Endothelial cell of umbilical vein (primary cell): ENCODE data around the gene TBX20. TPM values are rescaled to one million over a fixed set of nuclear protein-coding genes. Genes with fewer than 3 reads are reported as not detected.
"Not testable (repeated sequence)": the region's sequence is repeated elsewhere in the genome, so short reads cannot be mapped to it uniquely, and the experiment has no call there.

Experiments used
- BruUV-seq: library from RNA; stranded (reverse); fragments of 400-500 nt; replicated peaks from 2 replicates; lab custom pipeline; 2021; lab: Mats Ljungman, UMichigan
- CTCF ChIA-PET: fragments of 300-600, 350-600 bp; sonication (Branson Sonifier 250); formaldehyde crosslinking; loops from one replicate; lab custom pipeline; 2021; ENCODE audit warnings: antibody characterized with exemption, inconsistent platforms; lab: Charles Lee
- POLR2A ChIA-PET: fragments of 300-600, 350-600 bp; sonication (Branson Sonifier 250); formaldehyde crosslinking; loops from one replicate; lab custom pipeline; 2021; ENCODE audit warnings: antibody characterized with exemption, inconsistent platforms; lab: Charles Lee
- DNase-seq: peaks from one replicate; pipeline ENCODE4 v3.0.0-alpha.2; 2011; ENCODE audit warnings: low read depth, low spot score
- FAIRE-seq: peaks from 2 replicates; lab custom pipeline; 2011; peaks lifted over from hg19 to GRCh38; lab: Jason Lieb, UNC
- H2AFZ ChIP-seq: 2 replicates; pipeline ENCODE4 v1.6.0; 2012; ENCODE audit warnings: low read depth, low read length, control low read depth, inconsistent platforms
- H3K27ac ChIP-seq: 2 replicates; pipeline ENCODE4 v1.5.1; 2011; ENCODE audit warnings: low read depth, mild to moderate bottlenecking, control low read depth, low read length, moderate library complexity; ENCODE audit not compliant: insufficient read depth
- H3K27me3 ChIP-seq, 2 experiments: 2 replicates each; pipeline versions ENCODE4 v1.6.0 to v1.6.1; 2011; ENCODE audit warnings: low read length in 2 of 2, mixed read lengths in 1 of 2; ENCODE audit not compliant: control insufficient read depth in 2 of 2, insufficient read depth in 2 of 2
- H3K36me3 ChIP-seq, 2 experiments: 2 replicates in 1 of 2; 3 replicates in 1 of 2; pipeline ENCODE4 v1.5.1; 2011; ENCODE audit warnings: low read length in 2 of 2, mild to moderate bottlenecking in 1 of 2, moderate library complexity in 1 of 2; ENCODE audit not compliant: control insufficient read depth in 2 of 2, insufficient read depth in 2 of 2; ENCODE audit errors: extremely low read depth in 1 of 2
- H3K4me1 ChIP-seq: 3 replicates; pipeline ENCODE4 v1.5.1; 2011; ENCODE audit warnings: mild to moderate bottlenecking, low read length; ENCODE audit not compliant: control insufficient read depth, insufficient read depth; ENCODE audit errors: extremely low read depth
- H3K4me2 ChIP-seq: 2 replicates; pipeline ENCODE4 v1.6.1; 2011; ENCODE audit warnings: low read length, control low read depth, mixed read lengths; ENCODE audit not compliant: insufficient read depth
- H3K4me3 ChIP-seq, 3 experiments: fragments of 200-600 bp in 1 of 3; sonication (generic), shearing (Covaris generic) in 1 of 3; replicated peaks in 1 of 3; 2 replicates each; pipeline ENCODE4 v1.5.1; 2011 to 2016; ENCODE audit warnings: control low read depth in 3 of 3, low read length in 3 of 3, mild to moderate bottlenecking in 2 of 3, inconsistent platforms in 1 of 3, low read depth in 1 of 3, moderate library complexity in 1 of 3; ENCODE audit not compliant: insufficient read depth in 1 of 3
- H3K79me2 ChIP-seq: 2 replicates; pipeline ENCODE4 v1.6.0; 2012; ENCODE audit warnings: low read length, inconsistent platforms; ENCODE audit not compliant: control insufficient read depth, insufficient read depth
- H3K9ac ChIP-seq: replicated peaks from 2 replicates; pipeline ENCODE3; 2011; ENCODE audit warnings: low read length, control low read depth; ENCODE audit not compliant: insufficient read depth; ENCODE audit errors: extremely low read depth
- H3K9me1 ChIP-seq: replicated peaks from 3 replicates; pipeline ENCODE4 v1.6.0; 2011; ENCODE audit warnings: mild to moderate bottlenecking, low read length; ENCODE audit not compliant: control insufficient read depth, insufficient read depth; ENCODE audit errors: extremely low read depth
- H3K9me3 ChIP-seq: replicated peaks from 2 replicates; pipeline ENCODE4 v1.5.1; 2012; ENCODE audit warnings: low read length, inconsistent platforms; ENCODE audit not compliant: control insufficient read depth, insufficient read depth
- H4K20me1 ChIP-seq: replicated peaks from 2 replicates; pipeline ENCODE3; 2011; ENCODE audit warnings: mild to moderate bottlenecking, low read length; ENCODE audit not compliant: control insufficient read depth, insufficient read depth; ENCODE audit errors: extremely low read depth
- EZH2 ChIP-seq: IDR thresholded peaks from 2 replicates; pipeline ENCODE4 v1.6.1; 2012; ENCODE audit warnings: borderline replicate concordance, low read depth, mild to moderate bottlenecking, moderate library complexity, low read length, inconsistent platforms; ENCODE audit not compliant: severe bottlenecking
- FOS ChIP-seq: IDR thresholded peaks from 2 replicates; pipeline ENCODE4 v1.6.1; 2011; ENCODE audit warnings: mild to moderate bottlenecking, low read length, moderate library complexity, borderline replicate concordance; ENCODE audit not compliant: insufficient read depth
- GATA2 ChIP-seq: IDR thresholded peaks from 2 replicates; pipeline ENCODE4 v1.7.0; 2011; ENCODE audit warnings: low read depth, mild to moderate bottlenecking, moderate library complexity, mixed read lengths, low read length; ENCODE audit not compliant: insufficient read length, insufficient read depth
- JUN ChIP-seq: IDR thresholded peaks from 2 replicates; pipeline ENCODE4 v1.6.1; 2011; ENCODE audit warnings: borderline replicate concordance, low read depth; ENCODE audit not compliant: insufficient read length, insufficient read depth
- MAX ChIP-seq: IDR thresholded peaks from 2 replicates; pipeline ENCODE4 v1.6.1; 2011; ENCODE audit not compliant: insufficient read depth, insufficient read length
- MYC ChIP-seq: IDR thresholded peaks from one replicate; pipeline ENCODE4 v1.6.1; 2011; ENCODE audit warnings: mild to moderate bottlenecking, low read depth, low read length
- POLR2A ChIP-seq: IDR thresholded peaks from 2 replicates; pipeline ENCODE4 v1.6.1; 2012; ENCODE audit warnings: low read depth, mild to moderate bottlenecking, control low read depth, low read length
- POLR2AphosphoS5 ChIP-seq: IDR thresholded peaks from 2 replicates; pipeline ENCODE4 v1.6.1; 2012; ENCODE audit warnings: low read depth, mild to moderate bottlenecking, control low read depth, low read length, moderate library complexity; ENCODE audit not compliant: insufficient read depth
- dilution Hi-C: fragments of 300-500 bp; cut with MboI; formaldehyde crosslinking; loops from one replicate; pipeline ENCODE4 v1.15.0; 2019; ENCODE audit warnings: low sequenced_read_pairs; ENCODE audit not compliant: extremely low pct_ligation_motif_present
- intact Hi-C: fragments of 100-400 bp; cut with micrococcal nuclease; formaldehyde crosslinking; loops from one replicate; pipeline ENCODE4 v1.10.0; 2022
- polyA plus RNA-seq, 4 experiments: library from polyadenylated mRNA; depleted of rRNA in 3 of 4; stranded (reverse) in 3 of 4; unstranded in 1 of 4; fragments of >200 nt; gene quantifications; 2 replicates each; pipeline versions ENCODE4 v1.2.1 to v1.2.3, GENCODE V29; 2011 to 2012; ENCODE audit warnings: missing spikeins in 1 of 4
- total RNA-seq: library from RNA; stranded (reverse); gene quantifications from 2 replicates; pipeline ENCODE4 v1.2.3, GENCODE V29; 2021
- TF ChIP-seq, protein P1 (sequence below), 2 donors: IDR thresholded peaks; 1 replicate in 1 of 2; 2 replicates in 1 of 2; pipeline ENCODE4 v1.5.1; 2011; ENCODE audit warnings: low read length in 2 of 2, mild to moderate bottlenecking in 2 of 2, moderate library complexity in 2 of 2, control low read depth in 1 of 2, inconsistent platforms in 1 of 2, low read depth in 1 of 2; ENCODE audit not compliant: insufficient read depth in 1 of 2; ENCODE audit errors: extremely low read depth in 1 of 2

TBX20 gene
- total and polyA plus RNA-seq, 2 donors (not counting 3 experiments of a cell fraction or from before 2014, with no cell fraction given): not detected

DNA sequence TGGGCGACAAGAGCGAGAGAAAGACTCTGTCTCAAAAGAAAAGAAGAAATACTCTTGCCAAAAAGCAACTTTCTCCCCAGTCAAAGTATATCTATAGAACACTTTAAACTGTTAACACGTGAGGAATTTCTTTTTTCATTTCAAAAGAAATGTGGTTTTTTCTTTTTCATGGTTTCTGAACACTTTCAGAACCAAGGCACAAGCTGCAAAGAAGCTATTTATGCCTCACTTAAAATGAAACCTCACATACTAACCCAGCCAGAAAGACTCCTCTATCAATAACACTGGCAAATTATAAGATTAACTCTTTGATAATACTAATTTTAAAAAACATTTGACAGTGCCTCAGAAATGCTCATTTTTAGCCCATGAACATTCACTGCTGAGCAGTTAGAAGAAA is 20.9 kb downstream of the TBX20 start:
- no peak for FAIRE-seq
- Histone ChIP-seq H3K27me3 (no peaks in the 10 kb centered on the region), H3K36me3 (no peaks in the 10 kb centered on the region), H3K4me3 (no peak overlapping the region), H3K27ac (no peak overlapping the region), H3K9me1 (no peaks in the 10 kb centered on the region), H4K20me1 (no peaks in the 10 kb centered on the region), H3K9me3 (no peaks in the 10 kb centered on the region), H3K4me2 (no peak overlapping the region), H3K79me2 (no peaks in the 10 kb centered on the region), H3K9ac (no peak overlapping the region), H3K4me1 (no peaks in the 10 kb centered on the region), H2AFZ (no peak overlapping the region)
- no peak for TF ChIP-seq FOS
- no peak for TF ChIP-seq MYC
- no peak for TF ChIP-seq EZH2
- TF ChIP-seq GATA2: no peak
- TF ChIP-seq MAX: no peak
- no peak for TF ChIP-seq POLR2A
- TF ChIP-seq, protein P1, sequence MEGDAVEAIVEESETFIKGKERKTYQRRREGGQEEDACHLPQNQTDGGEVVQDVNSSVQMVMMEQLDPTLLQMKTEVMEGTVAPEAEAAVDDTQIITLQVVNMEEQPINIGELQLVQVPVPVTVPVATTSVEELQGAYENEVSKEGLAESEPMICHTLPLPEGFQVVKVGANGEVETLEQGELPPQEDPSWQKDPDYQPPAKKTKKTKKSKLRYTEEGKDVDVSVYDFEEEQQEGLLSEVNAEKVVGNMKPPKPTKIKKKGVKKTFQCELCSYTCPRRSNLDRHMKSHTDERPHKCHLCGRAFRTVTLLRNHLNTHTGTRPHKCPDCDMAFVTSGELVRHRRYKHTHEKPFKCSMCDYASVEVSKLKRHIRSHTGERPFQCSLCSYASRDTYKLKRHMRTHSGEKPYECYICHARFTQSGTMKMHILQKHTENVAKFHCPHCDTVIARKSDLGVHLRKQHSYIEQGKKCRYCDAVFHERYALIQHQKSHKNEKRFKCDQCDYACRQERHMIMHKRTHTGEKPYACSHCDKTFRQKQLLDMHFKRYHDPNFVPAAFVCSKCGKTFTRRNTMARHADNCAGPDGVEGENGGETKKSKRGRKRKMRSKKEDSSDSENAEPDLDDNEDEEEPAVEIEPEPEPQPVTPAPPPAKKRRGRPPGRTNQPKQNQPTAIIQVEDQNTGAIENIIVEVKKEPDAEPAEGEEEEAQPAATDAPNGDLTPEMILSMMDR (IDR thresholded peaks at IDR 0.05; ENCODE audit: extremely low read depth in 1 of 2, insufficient read depth in 1 of 2, low read depth in 1 of 2, low read length in 2 of 2): no peak
- no peak for TF ChIP-seq JUN
- no peak for TF ChIP-seq POLR2AphosphoS5
- ChIA-PET CTCF (no interaction called here), POLR2A (no interaction called here)
- intact Hi-C loops: no loop called here
- no TSS peak for BruUV-seq
- dilution Hi-C loops: no loop called here
- DNase-seq: no peak

DNA sequence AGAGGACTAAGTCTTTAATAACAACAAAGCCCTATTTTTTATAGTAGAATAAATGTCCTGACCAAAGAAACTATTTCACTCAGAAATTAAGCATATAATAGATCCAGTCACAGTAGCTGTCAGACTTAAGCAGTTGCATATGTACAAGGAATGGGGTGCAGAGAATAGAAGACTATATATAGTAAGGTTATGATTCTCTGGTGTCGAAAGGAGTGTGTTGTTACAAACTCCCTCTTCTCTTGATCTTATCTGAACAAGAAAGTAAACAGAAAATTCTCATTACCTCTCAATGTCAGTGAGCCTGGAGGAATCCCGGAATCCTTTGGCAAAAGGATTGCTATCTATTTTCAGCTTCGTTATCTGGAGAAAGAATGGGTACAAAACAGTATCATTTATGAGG is 22.7 kb downstream of the TBX20 start:
- POLR2A ChIA-PET, H3K27ac ChIP-seq, H3K4me1 ChIP-seq, H4K20me1 ChIP-seq, H3K9me3 ChIP-seq, FAIRE-seq, DNase-seq, H3K36me3 ChIP-seq, dilution Hi-C loops, BruUV-seq, H3K4me3 ChIP-seq, H3K27me3 ChIP-seq, H3K9ac ChIP-seq, H3K4me2 ChIP-seq, intact Hi-C loops, H3K79me2 ChIP-seq, CTCF ChIA-PET, H3K9me1 ChIP-seq, H2AFZ ChIP-seq: not testable (repeated sequence)

GRCh38 chr7:35229116-35229780 is 24.7 kb downstream of the TBX20 start:
- FAIRE-seq, H3K9me3 ChIP-seq: not testable (repeated sequence)

More at GRCh38 chr7:35229116-35229780, 24.7 kb downstream of the TBX20 start:
- dilution Hi-C loops, POLR2A ChIA-PET, CTCF ChIA-PET, intact Hi-C loops, H3K36me3 ChIP-seq, BruUV-seq, H2AFZ ChIP-seq, H3K27me3 ChIP-seq, H3K79me2 ChIP-seq, H3K4me1 ChIP-seq, H4K20me1 ChIP-seq, H3K4me3 ChIP-seq, H3K4me2 ChIP-seq, H3K27ac ChIP-seq, DNase-seq, H3K9me1 ChIP-seq, H3K9ac ChIP-seq: not testable (repeated sequence)
